GM12872 (cell line): ENCODE results near the gene IL36G.

Experiments
- TF ChIP-seq, protein P1 (sequence below): IDR thresholded peaks from 3 replicates; pipeline ENCODE4 v1.5.1; 2011; ENCODE audit warnings: low read depth, mild to moderate bottlenecking, low read length, moderate library complexity; ENCODE audit not compliant: insufficient read depth

Gene IL36G

DNA sequence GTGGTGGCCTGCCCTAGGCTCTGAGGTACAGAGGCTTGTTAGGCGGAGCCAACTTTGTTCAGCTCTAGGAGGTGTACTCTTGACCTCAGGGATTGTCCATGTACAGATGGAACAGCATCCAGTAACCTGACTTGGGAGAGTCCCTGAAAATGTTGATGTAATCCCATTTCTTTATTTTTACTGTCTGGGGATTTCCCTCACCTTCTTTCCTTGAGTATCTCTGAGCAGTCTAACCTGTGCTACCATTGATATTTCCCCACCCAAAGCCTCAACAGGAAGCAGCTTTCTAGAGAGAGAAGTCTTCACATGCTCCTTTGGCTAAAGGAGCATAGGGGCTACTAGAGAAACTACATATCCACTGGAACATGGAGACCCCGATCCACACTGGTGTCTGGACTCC lies 37.8 kb downstream of the IL36G start:
- TF ChIP-seq, protein P1, sequence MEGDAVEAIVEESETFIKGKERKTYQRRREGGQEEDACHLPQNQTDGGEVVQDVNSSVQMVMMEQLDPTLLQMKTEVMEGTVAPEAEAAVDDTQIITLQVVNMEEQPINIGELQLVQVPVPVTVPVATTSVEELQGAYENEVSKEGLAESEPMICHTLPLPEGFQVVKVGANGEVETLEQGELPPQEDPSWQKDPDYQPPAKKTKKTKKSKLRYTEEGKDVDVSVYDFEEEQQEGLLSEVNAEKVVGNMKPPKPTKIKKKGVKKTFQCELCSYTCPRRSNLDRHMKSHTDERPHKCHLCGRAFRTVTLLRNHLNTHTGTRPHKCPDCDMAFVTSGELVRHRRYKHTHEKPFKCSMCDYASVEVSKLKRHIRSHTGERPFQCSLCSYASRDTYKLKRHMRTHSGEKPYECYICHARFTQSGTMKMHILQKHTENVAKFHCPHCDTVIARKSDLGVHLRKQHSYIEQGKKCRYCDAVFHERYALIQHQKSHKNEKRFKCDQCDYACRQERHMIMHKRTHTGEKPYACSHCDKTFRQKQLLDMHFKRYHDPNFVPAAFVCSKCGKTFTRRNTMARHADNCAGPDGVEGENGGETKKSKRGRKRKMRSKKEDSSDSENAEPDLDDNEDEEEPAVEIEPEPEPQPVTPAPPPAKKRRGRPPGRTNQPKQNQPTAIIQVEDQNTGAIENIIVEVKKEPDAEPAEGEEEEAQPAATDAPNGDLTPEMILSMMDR, result no peak

DNA sequence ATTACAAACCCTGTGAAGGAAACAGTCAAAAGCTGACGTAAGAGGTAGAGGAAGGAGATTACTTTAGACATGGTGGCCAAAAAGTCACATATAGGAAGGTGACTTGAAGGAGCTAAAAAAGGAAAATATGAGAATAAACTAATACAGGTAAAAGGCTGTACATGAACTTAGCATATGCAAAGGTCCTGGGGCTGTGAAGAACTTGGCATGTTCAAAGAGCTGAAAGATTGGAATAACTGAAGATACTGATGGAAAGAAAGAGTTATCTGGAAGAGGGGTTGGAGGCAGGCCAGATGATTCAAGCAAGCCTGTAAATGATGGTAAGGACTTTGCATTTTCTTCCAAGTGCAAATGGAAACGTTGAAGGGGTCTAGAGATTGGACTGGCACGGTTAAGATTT lies 40.7 kb downstream of the IL36G start:
- TF ChIP-seq, protein P1, result no peak

DNA sequence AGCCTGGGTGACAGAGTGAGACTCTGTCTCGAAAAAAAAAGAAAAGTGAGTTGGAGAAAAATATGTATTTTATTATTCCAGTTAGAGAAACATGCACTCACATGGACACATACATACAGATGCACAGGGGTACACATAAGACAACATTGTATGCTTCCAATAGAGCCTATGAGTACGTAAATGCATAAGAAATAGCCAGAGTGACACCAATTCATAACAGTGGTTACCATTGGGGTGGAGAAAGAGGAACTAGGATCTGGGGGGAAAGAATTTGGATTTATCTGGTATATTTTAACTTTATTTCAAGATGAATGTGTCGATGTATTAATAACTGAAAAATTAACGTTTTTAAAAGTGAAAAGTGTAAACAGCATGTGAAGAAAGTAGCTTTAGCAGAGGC lies 43.5 kb downstream of the IL36G start:
- TF ChIP-seq, protein P1, result no peak

DNA sequence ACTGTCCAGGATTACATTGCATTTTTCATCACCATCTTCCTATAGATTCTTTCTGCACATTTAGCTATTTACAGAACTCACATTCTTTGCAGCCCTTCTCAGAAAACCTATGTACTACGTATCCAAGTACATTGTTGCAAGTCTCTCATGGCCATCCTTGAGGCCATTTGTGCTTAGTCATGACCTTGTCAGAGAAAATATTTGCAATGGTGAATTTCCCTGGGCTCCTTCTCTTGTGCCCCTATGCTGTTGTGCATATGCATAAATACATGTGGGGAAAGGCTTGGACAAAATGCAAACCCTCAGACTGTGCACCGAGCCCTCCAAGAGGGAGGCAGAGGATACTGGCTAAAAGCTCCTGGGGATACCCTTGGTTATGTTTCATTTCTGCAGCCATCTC lies 47.0 kb downstream of the IL36G start:
- TF ChIP-seq, protein P1, result no peak

DNA sequence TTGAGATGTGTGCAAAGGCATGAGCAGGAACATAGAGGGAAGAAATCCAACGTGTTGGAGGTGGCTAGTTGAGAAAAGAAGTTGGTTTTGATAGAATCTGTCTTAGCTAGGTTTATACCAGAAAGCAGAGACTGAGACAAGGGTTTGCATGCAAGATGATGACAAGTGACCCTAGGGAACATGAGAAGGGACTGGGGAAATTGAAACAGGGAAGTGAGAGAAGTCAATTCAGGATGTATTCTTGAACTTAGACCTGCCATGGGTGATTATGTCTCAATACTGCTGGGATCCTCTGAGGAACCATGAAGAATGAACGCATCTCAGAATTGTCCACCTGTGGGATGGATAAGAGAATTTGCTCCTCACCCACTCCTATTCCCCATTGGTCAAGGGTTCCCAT lies 47.9 kb downstream of the IL36G start:
- TF ChIP-seq, protein P1, result no peak

DNA sequence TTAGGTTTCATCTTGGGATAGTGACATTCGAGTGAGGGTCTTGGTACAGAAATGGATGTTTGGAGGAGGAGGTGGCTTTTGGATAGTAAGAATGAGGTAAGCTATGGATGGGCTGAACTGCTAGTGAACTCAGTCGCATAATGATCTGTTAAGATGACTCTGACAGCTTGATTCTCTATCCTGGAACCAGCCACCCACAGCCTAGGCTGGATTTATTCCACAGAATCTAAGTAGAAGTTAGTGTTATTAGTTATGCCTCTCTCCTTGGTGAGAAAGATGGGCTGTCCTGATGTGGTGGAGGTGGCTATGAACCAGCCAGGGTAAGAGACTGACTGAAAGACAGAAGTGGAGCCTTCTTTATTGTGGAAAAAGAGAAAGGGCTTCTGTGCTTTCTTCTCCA lies 49.9 kb downstream of the IL36G start:
- TF ChIP-seq, protein P1, result no peak

DNA sequence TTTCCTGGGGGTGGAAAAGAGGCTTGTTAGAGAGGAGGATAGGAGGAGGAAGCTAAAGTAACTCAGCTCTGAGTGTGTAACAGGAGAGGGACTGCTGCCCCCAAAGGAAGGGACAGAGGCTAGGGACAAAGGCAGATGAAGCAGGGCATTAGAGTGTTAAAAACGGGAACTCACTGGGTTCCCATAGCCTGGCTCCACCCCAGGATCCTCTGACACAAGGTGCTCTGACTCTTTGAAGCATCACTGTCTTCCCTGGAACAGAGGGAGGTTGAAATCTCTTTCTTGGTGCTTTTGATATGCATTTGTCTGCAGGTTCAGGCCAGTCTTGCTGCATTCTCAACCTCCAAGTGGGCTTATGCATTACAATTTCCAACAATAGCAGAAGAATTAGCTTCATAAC lies 50.3 kb downstream of the IL36G start:
- TF ChIP-seq, protein P1, result no peak

DNA sequence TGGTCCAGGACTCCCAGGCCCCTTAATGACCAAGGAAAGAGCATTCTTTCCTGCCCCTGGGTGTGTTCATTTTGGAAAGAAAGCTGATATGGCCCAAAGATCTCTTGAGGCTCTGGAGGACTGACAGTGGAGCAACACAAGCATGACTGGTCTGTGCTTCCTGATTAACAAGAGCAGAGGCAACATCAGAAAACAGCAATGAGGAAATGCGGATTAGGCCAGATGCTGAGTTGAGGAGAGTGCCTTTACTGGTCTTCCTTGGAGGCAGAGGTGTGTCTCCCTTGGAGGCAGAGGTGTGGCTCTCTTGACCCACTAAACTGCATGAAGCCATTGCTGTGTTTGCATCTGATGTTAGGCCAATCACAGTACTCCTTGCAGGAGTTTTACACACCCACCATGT lies 54.9 kb downstream of the IL36G start:
- TF ChIP-seq, protein P1, result no peak
